Esophagus muscularis mucosa (tissue), 4 donors: ENCODE data around the gene PRKN. TPM values are rescaled to one million over a fixed set of nuclear protein-coding genes. Genes with fewer than 3 reads are reported as not detected.

Experiments
- DNase-seq: peaks from one replicate; pipeline ENCODE4 v3.0.0-alpha.2; 2017; ENCODE audit errors: extremely low spot score
- H3K27ac ChIP-seq, 4 donors: fragments of 200-600 bp; sonication (generic); replicated peaks in 1 of 4; 1 replicate in 3 of 4; 2 replicates in 1 of 4; pipeline ENCODE4 v1.5.1; 2016 to 2019; ENCODE audit warnings: mild to moderate bottlenecking in 1 of 4
- H3K27me3 ChIP-seq, 4 donors: fragments of 200-600 bp; sonication (generic); one replicate each; pipeline versions ENCODE4 v1.5.1 to v1.6.0; 2016 to 2019
- H3K36me3 ChIP-seq, 4 donors: fragments of 200-600 bp; sonication (generic); one replicate each; pipeline ENCODE4 v1.5.1; 2016 to 2019
- H3K4me1 ChIP-seq, 4 donors: fragments of 200-600 bp; sonication (generic); one replicate each; pipeline ENCODE4 v1.5.1; 2016 to 2019
- H3K4me3 ChIP-seq, 4 donors: fragments of 200-600 bp; sonication (generic); 1 replicate in 2 of 4; 2 replicates in 2 of 4; pipeline ENCODE4 v1.5.1; 2016 to 2019; ENCODE audit warnings: mild to moderate bottlenecking in 4 of 4, moderate library complexity in 1 of 4
- H3K9me3 ChIP-seq, 4 donors: fragments of 200-600 bp; sonication (generic); 1 replicate in 3 of 4; 2 replicates in 1 of 4; pipeline ENCODE4 v1.5.1; 2016 to 2019
- EP300 ChIP-seq: sonication (generic); formaldehyde crosslinking; IDR thresholded peaks from one replicate; pipeline ENCODE4 v1.6.1; 2017; ENCODE audit warnings: antibody characterized with exemption
- POLR2A ChIP-seq: fragments of 450-650 bp; IDR thresholded peaks from one replicate; pipeline ENCODE4 v1.6.1; 2017; ENCODE audit warnings: antibody characterized with exemption, moderate library complexity, mild to moderate bottlenecking, low read depth
- POLR2AphosphoS5 ChIP-seq, 2 donors: sonication (generic); formaldehyde crosslinking; IDR thresholded peaks; one replicate each; pipeline ENCODE4 v1.6.1; 2017; ENCODE audit warnings: antibody characterized with exemption in 2 of 2
- WGBS: methylation state at CpG from one replicate; pipeline ENCODE4 v1.1.5; 2018; 5-methylcytosine and 5-hydroxymethylcytosine counted together
- intact Hi-C: fragments of 100-400 bp; cut with DNase I; formaldehyde crosslinking; loops from one replicate; pipeline ENCODE4 v1.15.1; 2023
- total RNA-seq, 4 donors: library from RNA; depleted of rRNA; stranded (reverse); fragments of >200 nt; gene quantifications; one replicate each; pipeline versions ENCODE4 v1.1.0 to v1.2.1, GENCODE V29; 2016
- TF ChIP-seq, protein P1 (sequence below), 3 experiments: fragments of 200-600 bp in 2 of 3; fragments of 450-650 bp in 1 of 3; sonication (generic) in 2 of 3; IDR thresholded peaks; one replicate each; pipeline ENCODE4 v1.5.1; 2017 to 2019; ENCODE audit warnings: antibody characterized with exemption in 3 of 3, mild to moderate bottlenecking in 2 of 3, moderate library complexity in 1 of 3

PRKN gene
- total RNA-seq, 4 donors from 2014 or later: 9.6 to 14.5 (median 10.8) TPM

DNA sequence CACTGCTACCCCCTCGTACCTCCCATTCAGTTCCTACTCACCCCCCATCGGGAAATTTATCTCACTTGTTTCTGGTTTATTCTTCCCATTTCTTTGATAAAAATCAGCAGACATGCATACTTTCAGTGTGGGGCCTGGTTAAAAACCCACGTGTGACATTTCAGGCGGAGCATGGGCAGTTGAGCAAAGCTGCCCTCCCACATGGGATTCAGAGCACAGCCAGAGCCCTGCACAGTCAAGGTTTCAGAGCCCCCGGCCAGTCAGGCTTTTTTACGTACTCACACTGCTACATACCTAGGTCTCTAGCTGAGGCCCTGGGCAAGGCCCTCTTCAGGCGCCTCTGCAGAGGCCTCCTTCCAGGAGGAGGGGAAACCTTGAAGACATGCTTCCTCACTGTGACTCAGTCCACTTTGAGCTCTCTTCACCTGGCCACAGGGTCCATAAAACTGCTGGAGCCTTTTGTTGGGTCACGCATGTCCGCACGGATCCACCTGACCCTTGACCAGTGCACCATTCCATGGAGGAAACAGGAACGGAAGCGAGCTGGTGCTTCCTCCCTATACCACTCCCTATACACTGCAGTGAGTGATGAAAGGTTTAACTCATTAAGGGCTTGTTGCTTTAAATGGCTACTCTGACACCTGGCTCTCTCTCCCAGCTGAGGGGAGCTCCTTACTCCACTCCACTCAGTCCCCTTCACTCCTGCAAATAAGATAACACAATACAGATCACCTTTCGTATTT is 713.3 kb downstream of the PRKN start:
- Histone ChIP-seq H3K4me3 (no peak overlapping the region), H3K36me3 (no peaks in the 10 kb centered on the region), H3K27me3 (no peaks in the 10 kb centered on the region), H3K9me3 (no peaks in the 10 kb centered on the region), H3K4me1 (no peaks in the 10 kb centered on the region), H3K27ac (no peak overlapping the region)
- DNase-seq: no peak
- TF ChIP-seq EP300 (no peak), POLR2AphosphoS5 (IDR thresholded peaks at IDR 0.05) (no peak), POLR2A (no peak)
- TF ChIP-seq, protein P1, sequence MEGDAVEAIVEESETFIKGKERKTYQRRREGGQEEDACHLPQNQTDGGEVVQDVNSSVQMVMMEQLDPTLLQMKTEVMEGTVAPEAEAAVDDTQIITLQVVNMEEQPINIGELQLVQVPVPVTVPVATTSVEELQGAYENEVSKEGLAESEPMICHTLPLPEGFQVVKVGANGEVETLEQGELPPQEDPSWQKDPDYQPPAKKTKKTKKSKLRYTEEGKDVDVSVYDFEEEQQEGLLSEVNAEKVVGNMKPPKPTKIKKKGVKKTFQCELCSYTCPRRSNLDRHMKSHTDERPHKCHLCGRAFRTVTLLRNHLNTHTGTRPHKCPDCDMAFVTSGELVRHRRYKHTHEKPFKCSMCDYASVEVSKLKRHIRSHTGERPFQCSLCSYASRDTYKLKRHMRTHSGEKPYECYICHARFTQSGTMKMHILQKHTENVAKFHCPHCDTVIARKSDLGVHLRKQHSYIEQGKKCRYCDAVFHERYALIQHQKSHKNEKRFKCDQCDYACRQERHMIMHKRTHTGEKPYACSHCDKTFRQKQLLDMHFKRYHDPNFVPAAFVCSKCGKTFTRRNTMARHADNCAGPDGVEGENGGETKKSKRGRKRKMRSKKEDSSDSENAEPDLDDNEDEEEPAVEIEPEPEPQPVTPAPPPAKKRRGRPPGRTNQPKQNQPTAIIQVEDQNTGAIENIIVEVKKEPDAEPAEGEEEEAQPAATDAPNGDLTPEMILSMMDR (IDR thresholded peaks at IDR 0.05): no peak
- WGBS: 87% methylated on average over 13 of the region's 13 CpGs
- intact Hi-C loops: no loop called here

DNA sequence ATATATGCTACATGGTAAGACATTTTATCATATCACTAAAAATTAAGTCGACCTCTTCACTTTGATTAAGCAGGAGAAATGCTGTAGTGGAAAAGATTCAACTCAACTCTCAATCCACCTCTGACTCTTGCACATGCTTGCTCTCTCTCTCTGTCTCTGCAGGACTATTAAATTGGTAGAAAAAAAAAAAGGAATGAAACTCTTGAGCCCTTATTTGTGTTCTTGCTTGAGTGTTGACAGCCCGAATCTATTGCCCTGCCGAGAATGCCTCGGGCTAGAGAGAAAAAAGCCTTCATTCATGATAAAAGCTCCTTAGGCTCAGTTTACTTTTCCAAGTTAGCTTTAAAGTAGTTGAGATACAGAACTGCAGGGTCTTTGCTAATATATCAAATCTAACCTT is 722.2 kb downstream of the PRKN start:
- Histone ChIP-seq H3K36me3 (no peaks in the 10 kb centered on the region), H3K4me1 (no peaks in the 10 kb centered on the region), H3K4me3 (no peak overlapping the region), H3K27ac (no peak overlapping the region), H3K9me3 (no peaks in the 10 kb centered on the region), H3K27me3 (no peaks in the 10 kb centered on the region)
- intact Hi-C loops: no loop called here
- TF ChIP-seq POLR2A: no peak
- no peak for TF ChIP-seq EP300
- TF ChIP-seq, protein P1 (IDR thresholded peaks at IDR 0.05): no peak
- TF ChIP-seq POLR2AphosphoS5 (IDR thresholded peaks at IDR 0.05): no peak
- WGBS: 81% methylated on average over 4 of the region's 4 CpGs
- no peak for DNase-seq

DNA sequence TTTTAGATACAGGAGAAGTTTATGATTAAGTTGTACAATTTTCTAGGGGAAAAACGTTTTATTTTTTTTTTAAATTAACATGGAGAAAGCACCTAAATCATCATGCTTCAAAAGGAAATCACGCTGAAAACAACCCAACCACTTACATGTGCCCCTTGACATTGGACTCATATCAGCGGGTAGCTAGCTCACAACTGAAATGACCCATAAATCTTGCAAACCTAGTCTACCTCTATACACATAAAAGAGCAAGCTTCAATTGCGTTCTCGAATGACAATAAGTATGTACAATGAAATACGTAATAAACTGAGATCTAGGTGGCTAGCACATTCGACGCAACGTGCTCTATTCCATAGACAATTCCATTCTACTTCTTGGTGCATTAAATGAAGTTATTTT is 730.8 kb downstream of the PRKN start:
- WGBS: 76% methylated on average over 9 of the region's 9 CpGs
- Histone ChIP-seq H3K27ac (no peak overlapping the region), H3K9me3 (peaks cover 0 to 15% (median 6%) of the 10 kb centered on the region in 4 donors), H3K27me3 (no peaks in the 10 kb centered on the region), H3K36me3 (no peaks in the 10 kb centered on the region), H3K4me1 (no peaks in the 10 kb centered on the region), H3K4me3 (no peak overlapping the region)
- no peak for DNase-seq
- TF ChIP-seq POLR2AphosphoS5 (IDR thresholded peaks at IDR 0.05): no peak
- no peak for TF ChIP-seq EP300
- no peak for TF ChIP-seq POLR2A
- TF ChIP-seq, protein P1 (IDR thresholded peaks at IDR 0.05): no peak
- intact Hi-C loops: no loop called here

DNA sequence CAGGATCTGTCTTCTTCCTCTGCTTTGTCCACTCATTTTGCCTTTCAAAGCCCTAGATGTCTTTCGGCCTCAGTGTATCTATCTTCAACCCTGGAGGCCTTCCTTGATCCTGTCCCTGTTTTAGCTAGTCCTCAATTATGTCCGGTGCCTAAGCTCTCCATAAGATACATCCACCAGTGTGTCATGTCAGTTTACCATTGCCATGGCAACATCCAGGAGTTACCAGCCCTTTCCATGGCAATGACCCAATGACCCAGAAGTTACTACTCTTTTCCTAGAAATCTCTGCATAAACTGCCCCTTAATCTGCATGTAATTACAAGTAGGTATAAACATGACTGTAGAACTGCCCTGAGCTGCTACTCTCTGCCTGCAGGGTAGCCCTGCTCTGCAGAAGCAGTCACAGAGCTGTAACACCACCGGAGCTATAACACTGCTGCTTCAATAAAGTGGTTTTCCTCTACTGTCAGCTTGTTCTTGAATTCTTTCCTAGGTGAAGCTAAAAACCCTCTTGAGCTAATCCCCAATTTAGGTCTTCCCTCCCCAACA is 741.6 kb downstream of the PRKN start:
- no peak for DNase-seq
- H3K27me3 ChIP-seq: no peaks in the 10 kb centered on the region
- TF ChIP-seq EP300 (no peak), POLR2AphosphoS5 (IDR thresholded peaks at IDR 0.05) (no peak), POLR2A (no peak)
- TF ChIP-seq, protein P1 (IDR thresholded peaks at IDR 0.05): no peak
- peaks cover 0 to 17% (median 4%) of the 10 kb centered on the region in 4 donors for H3K9me3 ChIP-seq
- no peak overlapping the region for H3K27ac ChIP-seq
- intact Hi-C loops: no loop called here
- no peaks in the 10 kb centered on the region for H3K4me1 ChIP-seq
- H3K4me3 ChIP-seq: no peak overlapping the region
- no peaks in the 10 kb centered on the region for H3K36me3 ChIP-seq
- WGBS: 85% methylated on average over 3 of the region's 3 CpGs
